NCI-H446 (cell line): ENCODE data around the gene MORC2.

Experiments used
- DNase-seq, 2 experiments: peaks; one replicate each; lab custom pipeline; 2025; lab: John Stamatoyannopoulos, UW

The MORC2 gene

DNA sequence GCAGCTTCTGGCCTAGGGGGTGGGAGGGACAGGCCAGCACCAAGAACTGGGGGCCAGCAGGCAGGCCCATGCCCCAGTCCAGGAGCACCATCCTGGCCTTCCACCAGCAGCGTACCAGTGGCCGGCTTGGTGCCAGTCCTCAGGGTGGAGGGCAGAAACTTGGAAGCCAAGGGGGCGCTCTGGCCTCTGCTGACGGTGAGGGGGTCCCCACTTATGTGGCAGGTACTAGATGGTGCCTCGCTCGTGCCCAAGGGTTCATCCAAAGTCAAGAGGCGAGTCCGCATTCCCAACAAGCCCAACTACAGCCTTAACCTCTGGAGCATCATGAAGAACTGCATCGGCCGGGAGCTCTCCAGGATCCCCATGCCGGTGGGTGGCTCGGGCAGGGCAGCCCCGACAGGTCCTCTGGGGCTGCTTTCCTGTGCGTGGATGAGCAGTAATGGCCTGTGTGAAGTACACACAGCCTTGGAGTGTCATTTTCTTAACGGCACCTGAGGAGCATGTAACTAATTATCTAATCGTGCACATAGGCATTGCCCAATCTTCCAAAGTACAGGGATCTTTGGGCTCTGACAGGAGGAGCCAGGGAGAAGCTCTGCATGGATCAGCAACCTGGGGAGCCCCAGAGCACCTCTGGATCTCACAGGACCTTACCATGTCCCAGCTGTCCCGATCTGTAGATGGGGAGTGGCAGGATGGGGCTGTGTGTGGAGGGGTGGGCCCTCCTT is 79.1 kb downstream of the MORC2 start:
- no peak for DNase-seq

GRCh38 chr22:30887861-30888260 is 80.7 kb downstream of the MORC2 start:
- DNase-seq, result no peak

DNA sequence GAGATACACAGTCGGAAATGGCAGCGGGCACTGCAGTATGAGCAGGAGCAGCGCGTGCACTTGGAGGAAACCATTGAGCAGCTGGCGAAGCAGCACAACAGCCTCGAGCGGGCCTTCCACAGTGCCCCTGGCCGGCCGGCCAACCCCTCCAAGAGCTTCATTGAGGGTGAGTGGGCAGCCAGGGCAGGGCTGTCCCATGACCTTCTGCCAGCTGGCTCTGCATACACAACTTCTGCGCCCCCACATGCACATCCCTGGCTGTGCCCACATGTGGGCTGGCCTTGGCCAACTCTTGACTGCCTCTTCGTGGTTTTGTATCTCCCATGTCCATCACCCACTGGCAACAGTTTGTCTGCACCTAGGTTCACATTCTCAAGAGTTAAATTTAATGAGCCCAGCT is 81.1 kb downstream of the MORC2 start:
- no peak for DNase-seq

DNA sequence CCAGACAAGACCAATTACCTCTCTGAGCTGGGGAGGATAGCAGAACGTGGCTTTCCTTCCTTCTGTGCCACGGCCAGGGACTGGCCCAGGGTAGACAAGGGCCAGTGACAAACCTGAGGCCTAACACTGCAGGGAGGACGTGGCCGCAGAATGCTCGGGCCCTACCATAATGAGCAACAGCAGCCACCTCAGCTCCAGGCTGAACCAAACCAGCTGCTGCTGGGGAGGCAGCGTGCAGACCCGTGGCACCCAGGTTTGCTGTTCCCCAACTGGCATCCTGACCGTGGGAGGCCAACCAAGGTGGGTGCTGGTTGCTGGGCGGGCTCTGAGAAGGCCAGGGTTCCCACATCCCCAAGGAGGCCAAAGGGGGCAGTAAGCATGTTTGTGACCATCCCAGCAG is 83.0 kb downstream of the MORC2 start:
- no peak for DNase-seq

DNA sequence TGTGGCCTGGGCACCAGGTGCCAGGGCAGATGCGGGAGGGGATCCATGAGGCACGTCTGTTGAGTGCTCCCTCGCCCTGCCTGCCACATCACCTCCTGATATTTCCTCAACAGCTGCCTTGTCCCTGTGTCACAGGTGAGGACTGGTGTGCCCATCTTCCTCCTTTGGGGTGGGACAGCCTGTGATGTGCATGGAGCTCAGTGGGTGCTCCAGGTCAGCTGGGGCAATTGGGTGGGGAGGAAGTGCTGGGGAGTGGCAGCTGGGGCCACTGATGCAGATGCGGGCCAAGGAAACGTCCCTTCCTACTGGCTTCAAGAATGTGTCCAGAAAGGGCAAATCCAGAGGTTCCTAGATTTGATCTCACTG is 83.6 kb downstream of the MORC2 start:
- DNase-seq, result no peak

- no peak for DNase-seq
Observed at GRCh38 chr22:30884211-30885000, 84.2 kb downstream of the MORC2 start.

GRCh38 chr22:30883586-30884145 is 84.9 kb downstream of the MORC2 start:
- no peak for DNase-seq

- no peak for DNase-seq
Observed at GRCh38 chr22:30882974-30883533, 85.5 kb downstream of the MORC2 start.

DNA sequence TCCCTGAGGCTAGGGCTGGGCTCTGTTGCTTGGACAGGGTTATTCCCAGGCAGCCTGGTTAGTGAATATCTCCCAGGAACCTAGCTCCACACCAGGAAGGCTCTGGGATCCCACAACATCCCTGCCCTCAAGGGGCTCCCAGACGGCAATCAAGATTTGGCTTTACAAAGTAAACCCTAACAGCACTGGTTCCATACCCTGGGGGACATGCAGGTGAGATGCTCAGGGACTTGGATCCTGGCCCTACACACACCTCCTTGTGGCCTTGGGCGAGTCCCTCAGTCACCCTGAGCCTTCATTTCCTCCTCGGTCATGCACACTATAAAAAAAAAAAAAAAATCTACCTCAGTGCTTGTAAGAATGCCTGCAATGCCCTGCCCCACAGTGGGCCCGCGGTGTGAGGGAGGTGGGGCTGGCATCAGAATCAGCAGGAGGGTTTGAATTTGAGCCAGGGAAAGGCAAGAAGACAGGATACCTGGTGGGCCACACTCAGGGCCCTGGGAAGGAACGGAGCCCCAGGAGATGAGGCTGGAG is 86.3 kb downstream of the MORC2 start:
- no peak for DNase-seq

DNA sequence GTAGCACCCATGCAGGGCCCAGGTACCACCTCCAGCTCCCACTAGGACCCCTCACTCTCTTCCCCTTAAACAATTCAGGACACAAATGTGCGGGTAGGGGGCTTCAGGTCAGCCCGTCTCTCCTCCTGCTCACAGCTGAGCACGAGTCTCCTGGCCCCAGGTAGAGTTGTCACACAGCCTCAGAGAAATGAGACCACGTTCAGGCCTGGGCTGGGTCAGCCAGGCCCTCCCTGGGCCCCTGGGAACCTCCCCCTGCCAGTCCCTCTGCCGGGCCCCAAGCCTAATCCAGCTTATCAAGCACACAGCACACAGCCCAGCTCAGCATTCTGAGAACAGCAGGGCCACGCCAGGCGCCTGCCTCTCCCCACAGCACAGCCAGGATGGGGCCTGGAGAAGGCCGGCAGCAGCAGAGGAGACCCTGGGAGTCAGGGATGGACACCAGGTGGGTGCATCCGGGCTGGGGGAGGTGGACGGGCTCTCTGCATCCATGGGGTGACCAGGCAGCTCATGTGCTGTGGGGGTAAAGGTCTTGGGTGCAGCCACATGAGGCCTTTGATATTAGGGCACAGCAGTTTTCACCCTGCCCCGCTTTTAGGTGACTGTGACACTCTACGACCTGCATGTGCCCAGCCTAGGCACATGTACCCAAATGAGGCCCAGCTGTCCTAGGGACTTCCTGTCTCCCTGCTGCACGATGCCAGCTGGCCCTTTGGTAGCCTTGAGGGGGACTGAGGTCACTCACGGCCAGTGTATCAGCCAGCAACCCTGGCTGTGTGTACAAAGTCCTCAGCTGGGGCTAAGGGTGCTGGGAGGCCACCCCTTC is 87.0 kb downstream of the MORC2 start:
- DNase-seq, result no peak

- DNase-seq, result no peak
Observed at GRCh38 chr22:30880847-30881246, 87.7 kb downstream of the MORC2 start.

DNA sequence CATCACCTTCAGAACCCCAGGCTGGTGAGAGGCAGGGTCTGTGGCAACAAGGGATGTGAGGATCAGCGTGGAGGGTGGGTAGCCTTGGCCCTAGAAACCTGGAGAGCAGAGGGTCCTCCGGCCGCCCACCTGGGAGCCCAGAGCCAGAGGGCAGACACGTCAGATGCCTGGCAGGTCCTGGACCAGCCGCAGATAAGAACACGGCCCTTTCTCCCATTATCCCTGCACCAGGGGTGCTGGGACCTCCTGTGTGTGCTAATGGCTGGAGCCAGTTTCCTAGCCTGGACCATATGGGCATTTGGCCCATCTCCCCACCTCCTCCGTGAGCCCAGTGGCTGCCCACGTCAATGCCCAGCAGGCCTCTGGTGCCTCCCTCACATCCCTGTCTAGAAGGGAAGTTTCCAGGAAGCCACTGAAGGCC is 88.4 kb downstream of the MORC2 start:
- no peak for DNase-seq

- DNase-seq, result peak in 1 of 2 experiments; percentile 56
Observed at GRCh38 chr22:30879415-30879797, 89.2 kb downstream of the MORC2 start.

GRCh38 chr22:30878516-30879414 is 89.8 kb downstream of the MORC2 start:
- DNase-seq, result peak; percentile 31 to 68

GRCh38 chr22:30877662-30878515 is 90.7 kb downstream of the MORC2 start:
- peak; percentile 17 to 66 for DNase-seq

- DNase-seq, result peak; percentile 63 to 87
Observed at GRCh38 chr22:30876915-30877553, 91.5 kb downstream of the MORC2 start.

DNA sequence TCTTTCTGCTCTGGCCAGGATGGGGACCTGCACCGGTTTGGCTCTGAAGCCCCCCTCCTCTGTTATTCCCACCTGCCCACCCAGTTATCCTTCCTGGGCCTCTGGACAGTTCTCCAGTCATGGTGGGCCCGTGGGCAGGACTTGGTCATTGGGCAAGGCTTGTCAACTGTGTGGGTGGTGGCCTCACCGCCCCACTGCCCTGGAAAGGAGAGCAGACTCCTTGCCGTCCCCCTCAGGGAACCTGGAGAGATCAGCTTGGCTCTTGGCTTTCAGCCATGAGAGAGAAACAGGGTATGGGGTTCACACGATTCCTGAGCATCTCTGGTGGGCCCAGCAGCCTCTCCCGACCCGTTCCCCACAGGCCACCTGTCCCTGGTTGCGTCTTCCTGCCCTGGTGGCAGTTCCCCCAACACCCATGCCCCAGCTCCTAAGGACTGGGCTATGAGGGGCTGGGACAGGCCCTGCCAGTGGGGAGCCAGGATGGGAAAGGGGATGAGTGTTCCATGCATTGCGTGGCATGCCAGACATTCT is 92.3 kb downstream of the MORC2 start:
- no peak for DNase-seq

DNA sequence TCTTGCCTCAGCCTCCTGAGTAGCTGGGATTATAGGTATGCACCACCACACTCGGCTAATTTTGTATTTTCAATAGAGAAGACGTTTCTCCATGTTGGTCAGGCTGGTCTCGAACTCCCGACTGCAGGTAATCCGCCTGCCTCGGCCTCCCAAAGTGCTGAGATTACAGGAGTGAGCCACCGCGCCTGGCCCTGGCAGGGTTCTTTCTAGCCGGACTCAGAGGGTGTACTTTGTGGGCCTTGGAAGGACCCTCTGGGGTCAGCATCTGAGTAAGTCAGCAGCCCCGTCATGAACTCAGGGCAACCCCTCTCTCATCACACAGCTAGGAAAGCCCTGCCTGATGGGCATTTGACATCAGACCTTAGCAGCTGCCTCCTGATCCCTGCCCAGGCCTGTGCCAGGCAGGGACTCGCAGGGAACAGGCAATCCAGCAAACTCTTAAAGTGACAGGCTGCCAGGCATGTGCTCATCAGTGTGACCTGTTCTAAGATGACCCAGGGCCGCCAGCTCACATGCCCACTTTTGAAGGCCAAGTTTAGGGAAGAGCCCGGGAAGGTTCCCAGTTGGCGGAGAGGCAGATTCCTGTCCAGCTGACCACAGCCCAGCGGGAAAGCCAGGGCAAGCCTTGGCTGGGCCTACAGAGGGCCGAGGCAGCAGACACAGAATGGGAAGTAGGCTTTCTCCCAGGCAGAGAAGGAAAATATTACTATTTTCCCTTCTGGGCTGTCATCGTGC is 92.9 kb downstream of the MORC2 start:
- no peak for DNase-seq
